Measurements from ENCODE around the gene TNKS1BP1. TPM values are rescaled to one million over a fixed set of nuclear protein-coding genes. Genes with fewer than 3 reads are reported as not detected.

TNKS1BP1 gene
- total and polyA plus RNA-seq, 2 of the 8 experiments (the other 6 are each of a cell fraction or from before 2014, with no cell fraction given) = 50.0 to 122 TPM

DNA sequence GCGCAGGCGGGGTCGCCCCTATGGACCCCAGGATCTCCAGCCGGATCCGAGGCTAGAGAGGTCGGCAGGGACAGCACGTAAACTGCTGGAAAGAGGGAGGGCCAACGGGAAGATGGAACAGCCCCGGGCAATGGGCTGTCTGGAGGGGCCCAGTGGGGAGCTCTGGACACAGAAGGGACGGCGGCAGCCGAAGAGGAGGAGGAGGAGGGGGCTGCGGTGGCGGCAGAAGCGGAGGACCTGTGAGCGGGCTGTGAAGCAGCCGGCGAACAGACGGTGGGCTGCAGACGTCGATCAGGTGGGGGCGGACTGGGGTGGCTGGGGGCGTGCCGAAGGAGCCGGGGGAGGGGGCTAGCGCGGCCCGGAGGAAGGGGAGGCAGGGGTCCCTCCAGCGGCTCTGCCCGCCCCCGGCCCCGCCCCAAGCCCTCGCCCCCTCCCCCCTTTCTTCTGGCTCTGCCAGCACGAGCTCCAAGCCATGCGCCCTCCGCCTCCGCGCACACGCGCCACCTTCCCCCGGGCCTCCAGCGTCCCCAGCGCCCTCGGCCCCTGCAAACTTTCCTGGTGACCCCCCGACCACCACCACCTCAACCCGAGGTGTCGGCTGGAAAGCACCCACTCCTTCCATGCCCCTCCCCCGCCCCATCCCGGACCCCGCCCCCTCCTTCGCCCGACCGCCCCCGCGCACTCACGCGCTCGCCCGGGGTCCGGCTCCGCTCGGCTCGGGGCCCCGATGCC is 432 bp downstream of the TNKS1BP1 start (continued):
- TF ChIP-seq SIRT6 (IDR thresholded peaks at IDR 0.05; ENCODE audit: low read length) = no peak
- no peak for TF ChIP-seq CBX8 (IDR thresholded peaks at IDR 0.05; ENCODE audit: borderline replicate concordance, low read depth, low read length)
- TF ChIP-seq RNF2 (IDR thresholded peaks at IDR 0.05; ENCODE audit: borderline replicate concordance, low read depth, low read length, missing control alignments, poor library complexity, severe bottlenecking) = no peak
- no peak for TF ChIP-seq TBP (IDR thresholded peaks at IDR 0.05; ENCODE audit: low read depth, low read length)
- TF ChIP-seq RBBP5 (IDR thresholded peaks at IDR 0.05; ENCODE audit: borderline replicate concordance, low read depth, low read length) = no peak
- no peak for TF ChIP-seq SP4 (IDR thresholded peaks at IDR 0.05; ENCODE audit: low read length)
- no peak for TF ChIP-seq SP2 (IDR thresholded peaks at IDR 0.05; ENCODE audit: low read length)
- TF ChIP-seq CEBPB (IDR thresholded peaks at IDR 0.05; ENCODE audit: low read depth, low read length) = no peak
- TF ChIP-seq BCL11A (IDR thresholded peaks at IDR 0.05; ENCODE audit: low read depth in 2 of 2, low read length in 2 of 2) = no peak
- no peak for TF ChIP-seq TCF12 (IDR thresholded peaks at IDR 0.05; ENCODE audit: low read depth, low read length)
- TF ChIP-seq CHD1 (IDR thresholded peaks at IDR 0.05; ENCODE audit: low read depth, low read length) = no peak
- no peak; a peak in 1 of 3 replicates for TF ChIP-seq POLR2A (IDR thresholded peaks at IDR 0.05; ENCODE audit: control extremely low read depth in 1 of 2, low read depth in 2 of 2, low read length in 2 of 2)
